HepG2 (cell line): ENCODE measurements around the gene RETREG2. TPM values are rescaled to one million over a fixed set of nuclear protein-coding genes. Genes with fewer than 3 reads are reported as not detected.
A peak's percentile ranks its signal among the peaks of the same experiment; 100 is the strongest.

Experiments used
- HOXA3 ChIP-seq: sonication (generic); formaldehyde crosslinking; IDR thresholded peaks from 2 replicates; pipeline ENCODE4 v1.5.0; 2020; ENCODE audit warnings: missing genetic modification reagents
- PAX8 ChIP-seq: sonication (generic); formaldehyde crosslinking; IDR thresholded peaks from 2 replicates; pipeline ENCODE4 v1.8.0; 2022; ENCODE audit warnings: mild to moderate bottlenecking, missing genetic modification reagents, borderline replicate concordance
- RARA ChIP-seq: IDR thresholded peaks from 2 replicates; pipeline ENCODE4 v1.6.1; 2016; ENCODE audit warnings: missing genetic modification reagents, missing compliant biosample characterization
- ZMAT3 ChIP-seq: sonication (generic); formaldehyde crosslinking; conservative IDR thresholded peaks from 2 replicates; pipeline ENCODE4 v1.7.0; 2021; ENCODE audit warnings: missing genetic modification reagents
- ZNF264 ChIP-seq: sonication (generic); formaldehyde crosslinking; IDR thresholded peaks from 2 replicates; pipeline ENCODE4 v1.4.0; 2020; ENCODE audit warnings: missing genetic modification reagents
- ZNF44 ChIP-seq: sonication (generic); formaldehyde crosslinking; IDR thresholded peaks from 2 replicates; pipeline ENCODE4 v1.5.1; 2020; ENCODE audit warnings: mild to moderate bottlenecking, missing genetic modification reagents
- ZNF678 ChIP-seq: sonication (generic); formaldehyde crosslinking; IDR thresholded peaks from 2 replicates; pipeline ENCODE4 v1.4.0; 2020; ENCODE audit warnings: mild to moderate bottlenecking, missing genetic modification reagents
- ZNF800 ChIP-seq: sonication (generic); formaldehyde crosslinking; IDR thresholded peaks from 2 replicates; pipeline ENCODE4 v1.4.0; 2020; ENCODE audit warnings: missing genetic modification reagents
- ZNF839 ChIP-seq: sonication (generic); formaldehyde crosslinking; IDR thresholded peaks from 2 replicates; pipeline ENCODE4 v1.4.0; 2020; ENCODE audit warnings: missing genetic modification reagents, mild to moderate bottlenecking, borderline replicate concordance
- polyA plus RNA-seq, 8 experiments: library from polyadenylated mRNA; depleted of rRNA in 3 of 8; stranded (reverse) in 7 of 8; unstranded in 1 of 8; fragments of >200 nt; fragmentation: Illumina TruSeq in 4 of 8; extraction: Trizol in 4 of 8; gene quantifications; 2 replicates each; pipeline versions ENCODE4 v1.2.1 to v1.2.3, GENCODE V29; 2011 to 2016; ENCODE audit warnings: low read depth in 4 of 8, missing spikeins in 1 of 8, mixed read lengths in 1 of 8; ENCODE audit not compliant: insufficient read depth in 1 of 8
- total RNA-seq, 5 experiments: library from RNA; depleted of rRNA; stranded (reverse); fragments of >200 nt; fragmentation: Illumina TruSeq; extraction: Trizol; gene quantifications; 2 replicates each; pipeline ENCODE4 v1.2.3, GENCODE V29; 2016; ENCODE audit warnings: low read depth in 1 of 5
- TF ChIP-seq, protein P1 (sequence below): sonication (generic); formaldehyde crosslinking; IDR thresholded peaks from 2 replicates; pipeline ENCODE4 v1.4.0; 2020; ENCODE audit warnings: mild to moderate bottlenecking, low read depth, missing genetic modification reagents
- TF ChIP-seq, protein P2 (sequence below): sonication (generic); formaldehyde crosslinking; IDR thresholded peaks from 2 replicates; pipeline ENCODE4 v1.5.0; 2020; ENCODE audit warnings: mild to moderate bottlenecking, missing genetic modification reagents, borderline replicate concordance
- TF ChIP-seq, protein P3 (sequence below): sonication (generic); formaldehyde crosslinking; IDR thresholded peaks from 2 replicates; pipeline ENCODE4 v1.4.0; 2020; ENCODE audit warnings: missing genetic modification reagents, low read depth, mild to moderate bottlenecking, borderline replicate concordance
- TF ChIP-seq, protein P4 (sequence below): sonication (generic); formaldehyde crosslinking; IDR thresholded peaks from 2 replicates; pipeline ENCODE4 v1.8.0; 2022; ENCODE audit warnings: mild to moderate bottlenecking, missing genetic modification reagents
- TF ChIP-seq, protein P5 (sequence below): sonication (generic); formaldehyde crosslinking; IDR thresholded peaks from 2 replicates; pipeline ENCODE4 v1.5.1; 2020; ENCODE audit warnings: missing genetic modification reagents, mild to moderate bottlenecking, borderline replicate concordance
- TF ChIP-seq, protein P6 (sequence below): sonication (generic); formaldehyde crosslinking; IDR thresholded peaks from 2 replicates; pipeline ENCODE4 v1.4.0; 2020; ENCODE audit warnings: missing genetic modification reagents

RETREG2 gene
- total and polyA plus RNA-seq, 2 of the 13 experiments (the other 11 are each of a cell fraction or from before 2014, with no cell fraction given): 86.0 to 134 TPM

DNA sequence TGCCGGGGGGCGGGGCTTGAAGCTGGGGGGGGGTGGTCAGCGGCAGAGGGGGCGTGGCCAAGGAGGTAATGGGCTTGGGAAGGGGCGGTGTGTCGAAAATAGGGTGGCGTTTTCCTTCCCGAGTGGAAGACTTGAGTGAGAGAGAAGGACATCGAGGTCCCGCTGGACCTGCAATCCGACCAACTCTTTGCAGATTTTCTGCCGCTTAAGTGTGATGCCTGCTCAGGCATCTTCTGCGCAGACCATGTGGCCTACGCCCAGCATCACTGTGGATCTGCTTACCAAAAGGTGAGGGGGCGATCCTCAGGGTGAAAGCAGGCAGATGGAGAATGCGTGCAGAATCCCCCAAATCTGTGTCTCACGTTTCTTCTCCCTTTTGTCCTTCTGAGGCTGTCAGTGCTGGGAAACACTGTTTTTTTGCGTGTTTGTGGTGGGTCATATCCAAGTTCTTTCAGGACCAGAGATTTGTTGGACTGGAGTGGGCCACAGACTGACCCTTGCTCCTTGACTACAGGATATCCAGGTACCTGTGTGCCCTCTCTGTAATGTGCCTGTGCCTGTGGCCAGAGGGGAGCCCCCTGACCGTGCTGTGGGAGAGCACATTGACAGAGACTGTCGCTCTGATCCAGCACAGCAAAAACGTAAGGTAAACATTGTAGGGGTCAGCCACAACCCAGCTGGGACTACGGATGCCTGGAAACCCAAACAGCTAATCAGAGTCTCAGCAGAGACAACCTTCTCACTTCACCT is 29.2 kb downstream of the RETREG2 start (continued):
- TF ChIP-seq ZNF678 (CRISPR knock-in tag): peak; percentile 26; the same call in 1 of the 2 replicates
- TF ChIP-seq HOXA3 (CRISPR knock-in tag): no peak; the same call in 1 of the 2 replicates
- TF ChIP-seq ZNF839 (CRISPR knock-in tag): 0 out of 2 replicates have a peak, but pooled peaks have one; percentile 7
- TF ChIP-seq ZNF800 (CRISPR knock-in tag): no peak
- TF ChIP-seq ZNF44 (CRISPR knock-in tag): peak; percentile 55; the same call in 1 of the 2 replicates
- 0 out of 2 replicates have a peak, but pooled peaks have one; percentile 30 for TF ChIP-seq ZMAT3 (CRISPR knock-in tag)
- no peak for TF ChIP-seq PAX8 (CRISPR knock-in tag)
- TF ChIP-seq, protein P1, sequence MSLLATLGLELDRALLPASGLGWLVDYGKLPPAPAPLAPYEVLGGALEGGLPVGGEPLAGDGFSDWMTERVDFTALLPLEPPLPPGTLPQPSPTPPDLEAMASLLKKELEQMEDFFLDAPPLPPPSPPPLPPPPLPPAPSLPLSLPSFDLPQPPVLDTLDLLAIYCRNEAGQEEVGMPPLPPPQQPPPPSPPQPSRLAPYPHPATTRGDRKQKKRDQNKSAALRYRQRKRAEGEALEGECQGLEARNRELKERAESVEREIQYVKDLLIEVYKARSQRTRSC (CRISPR knock-in tag): peak; percentile 84; the same call in 1 of the 2 replicates
- TF ChIP-seq, protein P2, sequence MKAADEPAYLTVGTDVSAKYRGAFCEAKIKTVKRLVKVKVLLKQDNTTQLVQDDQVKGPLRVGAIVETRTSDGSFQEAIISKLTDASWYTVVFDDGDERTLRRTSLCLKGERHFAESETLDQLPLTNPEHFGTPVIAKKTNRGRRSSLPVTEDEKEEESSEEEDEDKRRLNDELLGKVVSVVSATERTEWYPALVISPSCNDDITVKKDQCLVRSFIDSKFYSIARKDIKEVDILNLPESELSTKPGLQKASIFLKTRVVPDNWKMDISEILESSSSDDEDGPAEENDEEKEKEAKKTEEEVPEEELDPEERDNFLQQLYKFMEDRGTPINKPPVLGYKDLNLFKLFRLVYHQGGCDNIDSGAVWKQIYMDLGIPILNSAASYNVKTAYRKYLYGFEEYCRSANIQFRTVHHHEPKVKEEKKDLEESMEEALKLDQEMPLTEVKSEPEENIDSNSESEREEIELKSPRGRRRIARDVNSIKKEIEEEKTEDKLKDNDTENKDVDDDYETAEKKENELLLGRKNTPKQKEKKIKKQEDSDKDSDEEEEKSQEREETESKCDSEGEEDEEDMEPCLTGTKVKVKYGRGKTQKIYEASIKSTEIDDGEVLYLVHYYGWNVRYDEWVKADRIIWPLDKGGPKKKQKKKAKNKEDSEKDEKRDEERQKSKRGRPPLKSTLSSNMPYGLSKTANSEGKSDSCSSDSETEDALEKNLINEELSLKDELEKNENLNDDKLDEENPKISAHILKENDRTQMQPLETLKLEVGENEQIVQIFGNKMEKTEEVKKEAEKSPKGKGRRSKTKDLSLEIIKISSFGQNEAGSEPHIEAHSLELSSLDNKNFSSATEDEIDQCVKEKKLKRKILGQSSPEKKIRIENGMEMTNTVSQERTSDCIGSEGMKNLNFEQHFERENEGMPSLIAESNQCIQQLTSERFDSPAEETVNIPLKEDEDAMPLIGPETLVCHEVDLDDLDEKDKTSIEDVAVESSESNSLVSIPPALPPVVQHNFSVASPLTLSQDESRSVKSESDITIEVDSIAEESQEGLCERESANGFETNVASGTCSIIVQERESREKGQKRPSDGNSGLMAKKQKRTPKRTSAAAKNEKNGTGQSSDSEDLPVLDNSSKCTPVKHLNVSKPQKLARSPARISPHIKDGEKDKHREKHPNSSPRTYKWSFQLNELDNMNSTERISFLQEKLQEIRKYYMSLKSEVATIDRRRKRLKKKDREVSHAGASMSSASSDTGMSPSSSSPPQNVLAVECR (CRISPR knock-in tag): no peak; the same call in 1 of the 2 replicates
- TF ChIP-seq, protein P3, sequence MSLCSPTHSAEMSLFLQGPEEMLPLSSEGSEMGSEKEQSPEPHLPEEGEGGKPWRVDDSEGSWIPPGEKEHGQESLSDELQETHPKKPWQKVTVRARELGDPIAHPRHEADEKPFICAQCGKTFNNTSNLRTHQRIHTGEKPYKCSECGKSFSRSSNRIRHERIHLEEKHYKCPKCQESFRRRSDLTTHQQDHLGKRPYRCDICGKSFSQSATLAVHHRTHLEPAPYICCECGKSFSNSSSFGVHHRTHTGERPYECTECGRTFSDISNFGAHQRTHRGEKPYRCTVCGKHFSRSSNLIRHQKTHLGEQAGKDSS (CRISPR knock-in tag): 0 out of 2 replicates have a peak, but pooled peaks have one; percentile 15
- TF ChIP-seq, protein P4, sequence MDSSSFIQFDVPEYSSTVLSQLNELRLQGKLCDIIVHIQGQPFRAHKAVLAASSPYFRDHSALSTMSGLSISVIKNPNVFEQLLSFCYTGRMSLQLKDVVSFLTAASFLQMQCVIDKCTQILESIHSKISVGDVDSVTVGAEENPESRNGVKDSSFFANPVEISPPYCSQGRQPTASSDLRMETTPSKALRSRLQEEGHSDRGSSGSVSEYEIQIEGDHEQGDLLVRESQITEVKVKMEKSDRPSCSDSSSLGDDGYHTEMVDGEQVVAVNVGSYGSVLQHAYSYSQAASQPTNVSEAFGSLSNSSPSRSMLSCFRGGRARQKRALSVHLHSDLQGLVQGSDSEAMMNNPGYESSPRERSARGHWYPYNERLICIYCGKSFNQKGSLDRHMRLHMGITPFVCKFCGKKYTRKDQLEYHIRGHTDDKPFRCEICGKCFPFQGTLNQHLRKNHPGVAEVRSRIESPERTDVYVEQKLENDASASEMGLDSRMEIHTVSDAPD (CRISPR knock-in tag): no peak
- TF ChIP-seq ZNF264 (CRISPR knock-in tag): no peak
- peak; percentile 35; the same call in 1 of the 2 replicates for TF ChIP-seq RARA (CRISPR knock-in tag)
- TF ChIP-seq, protein P5, sequence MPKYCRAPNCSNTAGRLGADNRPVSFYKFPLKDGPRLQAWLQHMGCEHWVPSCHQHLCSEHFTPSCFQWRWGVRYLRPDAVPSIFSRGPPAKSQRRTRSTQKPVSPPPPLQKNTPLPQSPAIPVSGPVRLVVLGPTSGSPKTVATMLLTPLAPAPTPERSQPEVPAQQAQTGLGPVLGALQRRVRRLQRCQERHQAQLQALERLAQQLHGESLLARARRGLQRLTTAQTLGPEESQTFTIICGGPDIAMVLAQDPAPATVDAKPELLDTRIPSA: no peak
- TF ChIP-seq, protein P6, sequence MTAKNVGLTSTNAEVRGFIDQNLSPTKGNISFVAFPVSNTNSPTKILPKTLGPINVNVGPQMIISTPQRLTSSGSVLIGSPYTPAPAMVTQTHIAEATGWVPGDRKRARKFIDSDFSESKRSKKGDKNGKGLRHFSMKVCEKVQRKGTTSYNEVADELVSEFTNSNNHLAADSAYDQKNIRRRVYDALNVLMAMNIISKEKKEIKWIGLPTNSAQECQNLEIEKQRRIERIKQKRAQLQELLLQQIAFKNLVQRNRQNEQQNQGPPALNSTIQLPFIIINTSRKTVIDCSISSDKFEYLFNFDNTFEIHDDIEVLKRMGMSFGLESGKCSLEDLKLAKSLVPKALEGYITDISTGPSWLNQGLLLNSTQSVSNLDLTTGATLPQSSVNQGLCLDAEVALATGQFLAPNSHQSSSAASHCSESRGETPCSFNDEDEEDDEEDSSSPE: no peak
